ENCODE data around the gene PARD3. TPM values are rescaled to one million over a fixed set of nuclear protein-coding genes. Genes with fewer than 3 reads are reported as not detected.
"Not testable (repeated sequence)": the region's sequence is repeated elsewhere in the genome, so short reads cannot be mapped to it uniquely, and the experiment has no call there.

PARD3 gene
- total and polyA plus RNA-seq, 7 experiments from 2014 or later = 0.19 to 1.2 (median 0.43) TPM

GRCh38 chr10:34854147-34854601, 39.1 kb upstream of the PARD3 start:
- intact Hi-C loops (cut with micrococcal nuclease) = no loop called here
- POLR2A ChIA-PET = no interaction called here

GRCh38 chr10:34853357-34853756, 38.3 kb upstream of the PARD3 start:
- no peaks in the 10 kb centered on the region for H3K27me3 ChIP-seq (ENCODE audit: control insufficient read depth in 2 of 2, insufficient read depth in 2 of 2, low read length in 2 of 2)
- intact Hi-C loops (cut with micrococcal nuclease) = no loop called here
- no peak overlapping the region for H3K27ac ChIP-seq (ENCODE audit: low read depth, low read length)
- no peak for ATAC-seq
- no peaks in the 10 kb centered on the region for H3K36me3 ChIP-seq (ENCODE audit: control insufficient read depth in 2 of 3, insufficient read depth in 3 of 3, low read length in 3 of 3)
- Mint-ChIP-seq H3K27me3 (peaks cover 0 to 16% (median 7%) of the 10 kb centered on the region in 5 donors), H3K4me3 (no peak overlapping the region), H3K36me3 (no peaks in the 10 kb centered on the region), H3K4me1 (no peaks in the 10 kb centered on the region), H3K9me3 (peaks cover 0 to 1% (median 0%) of the 10 kb centered on the region in 11 donors), H3K27ac (no peak overlapping the region)
- ChIA-PET POLR2A (no interaction called here), CTCF (no interaction called here)
- H3K4me1 ChIP-seq (ENCODE audit: control insufficient read depth in 2 of 2, insufficient read depth in 2 of 2, low read length in 2 of 2) = no peaks in the 10 kb centered on the region
- DNase-seq = no peak
- no peak overlapping the region for H3K4me3 ChIP-seq (ENCODE audit: low read length)
- no peaks in the 10 kb centered on the region for H3K9me3 ChIP-seq (ENCODE audit: control insufficient read depth in 2 of 3, low read length in 3 of 3)

More at GRCh38 chr10:34854147-34854601, 39.1 kb upstream of the PARD3 start:
- Mint-ChIP-seq H3K27ac (no peak overlapping the region), H3K36me3 (no peaks in the 10 kb centered on the region), H3K9me3 (peaks cover 0 to 1% (median 0%) of the 10 kb centered on the region in 11 donors), H3K4me3 (no peak overlapping the region), H3K4me1 (no peaks in the 10 kb centered on the region), H3K27me3 (peaks cover 0 to 20% (median 7%) of the 10 kb centered on the region in 5 donors)
- CTCF ChIA-PET = no interaction called here
- no peaks in the 10 kb centered on the region for H3K4me1 ChIP-seq (ENCODE audit: control insufficient read depth in 2 of 2, insufficient read depth in 2 of 2, low read length in 2 of 2)
- H3K27ac ChIP-seq (ENCODE audit: low read depth, low read length) = no peak overlapping the region
- DNase-seq (no peak), ATAC-seq (no peak)
- H3K4me3 ChIP-seq (ENCODE audit: low read length) = no peak overlapping the region
- H3K9me3 ChIP-seq (ENCODE audit: control insufficient read depth in 2 of 3, low read length in 3 of 3) = no peaks in the 10 kb centered on the region
- H3K27me3 ChIP-seq (ENCODE audit: control insufficient read depth in 2 of 2, insufficient read depth in 2 of 2, low read length in 2 of 2) = no peaks in the 10 kb centered on the region
- H3K36me3 ChIP-seq (ENCODE audit: control insufficient read depth in 2 of 3, insufficient read depth in 3 of 3, low read length in 3 of 3) = no peaks in the 10 kb centered on the region

- Mint-ChIP-seq H3K4me1 (no peaks in the 10 kb centered on the region), H3K9me3 (peaks cover 0 to 3% (median 0%) of the 10 kb centered on the region in 11 donors), H3K36me3 (no peaks in the 10 kb centered on the region), H3K27me3 (peaks cover 0 to 3% (median 0%) of the 10 kb centered on the region in 5 donors), H3K27ac (no peak overlapping the region), H3K4me3 (no peak overlapping the region)
- H3K4me3 ChIP-seq (ENCODE audit: low read length) = no peak overlapping the region
- POLR2A ChIA-PET = no interaction called here
- no peaks in the 10 kb centered on the region for H3K36me3 ChIP-seq (ENCODE audit: control insufficient read depth in 2 of 3, insufficient read depth in 3 of 3, low read length in 3 of 3)
- DNase-seq = no peak
- no peaks in the 10 kb centered on the region for H3K27me3 ChIP-seq (ENCODE audit: control insufficient read depth in 2 of 2, insufficient read depth in 2 of 2, low read length in 2 of 2)
- CTCF ChIA-PET = no interaction called here
- ATAC-seq = no peak
- H3K9me3 ChIP-seq (ENCODE audit: control insufficient read depth in 2 of 3, low read length in 3 of 3) = no peaks in the 10 kb centered on the region
- intact Hi-C loops (cut with micrococcal nuclease) = no loop called here
- H3K27ac ChIP-seq (ENCODE audit: low read depth, low read length) = no peak overlapping the region
- no peaks in the 10 kb centered on the region for H3K4me1 ChIP-seq (ENCODE audit: control insufficient read depth in 2 of 2, insufficient read depth in 2 of 2, low read length in 2 of 2)
These were observed 35.5 kb upstream of the PARD3 start for GRCh38 chr10:34850558-34850957.

- no peaks in the 10 kb centered on the region for H3K4me1 ChIP-seq (ENCODE audit: control insufficient read depth in 2 of 2, insufficient read depth in 2 of 2, low read length in 2 of 2)
- no peak overlapping the region for H3K27ac Mint-ChIP-seq
- H3K27ac ChIP-seq (ENCODE audit: low read depth, low read length) = no peak overlapping the region
- no peaks in the 10 kb centered on the region for H3K36me3 Mint-ChIP-seq
- H3K4me1 Mint-ChIP-seq = no peaks in the 10 kb centered on the region
- ChIA-PET CTCF (no interaction called here), POLR2A (no interaction called here)
- no peaks in the 10 kb centered on the region for H3K36me3 ChIP-seq (ENCODE audit: control insufficient read depth in 2 of 3, insufficient read depth in 3 of 3, low read length in 3 of 3)
- no peak overlapping the region for H3K4me3 ChIP-seq (ENCODE audit: low read length)
- peaks cover 0 to 3% (median 0%) of the 10 kb centered on the region in 5 donors for H3K27me3 Mint-ChIP-seq
- ATAC-seq = no peak
- no peak overlapping the region for H3K4me3 Mint-ChIP-seq
- no peaks in the 10 kb centered on the region for H3K27me3 ChIP-seq (ENCODE audit: control insufficient read depth in 2 of 2, insufficient read depth in 2 of 2, low read length in 2 of 2)
- intact Hi-C loops (cut with micrococcal nuclease) = no loop called here
- peaks cover 0 to 3% (median 0%) of the 10 kb centered on the region in 11 donors for H3K9me3 Mint-ChIP-seq
- DNase-seq = no peak
- no peaks in the 10 kb centered on the region for H3K9me3 ChIP-seq (ENCODE audit: control insufficient read depth in 2 of 3, low read length in 3 of 3)
These were observed 34.9 kb upstream of the PARD3 start for GRCh38 chr10:34850036-34850435.

GRCh38 chr10:34845070-34845469, 30.0 kb upstream of the PARD3 start:
- intact Hi-C loops (cut with micrococcal nuclease) = no loop called here
- H3K4me3 ChIP-seq (ENCODE audit: low read length) = no peak overlapping the region
- ChIA-PET CTCF (no interaction called here), POLR2A (no interaction called here)
- Mint-ChIP-seq H3K36me3 (no peaks in the 10 kb centered on the region), H3K4me1 (no peaks in the 10 kb centered on the region), H3K9me3 (peaks cover 0 to 3% (median 0%) of the 10 kb centered on the region in 11 donors), H3K27me3 (peaks cover 0 to 29% (median 7%) of the 10 kb centered on the region in 5 donors), H3K4me3 (no peak overlapping the region), H3K27ac (no peak overlapping the region)
- no peaks in the 10 kb centered on the region for H3K9me3 ChIP-seq (ENCODE audit: control insufficient read depth in 2 of 3, low read length in 3 of 3)
- no peaks in the 10 kb centered on the region for H3K4me1 ChIP-seq (ENCODE audit: control insufficient read depth in 2 of 2, insufficient read depth in 2 of 2, low read length in 2 of 2)
- DNase-seq = no peak
- no peaks in the 10 kb centered on the region for H3K36me3 ChIP-seq (ENCODE audit: control insufficient read depth in 2 of 3, insufficient read depth in 3 of 3, low read length in 3 of 3)
- no peaks in the 10 kb centered on the region for H3K27me3 ChIP-seq (ENCODE audit: control insufficient read depth in 2 of 2, insufficient read depth in 2 of 2, low read length in 2 of 2)
- no peak overlapping the region for H3K27ac ChIP-seq (ENCODE audit: low read depth, low read length)
- ATAC-seq = no peak

- no peaks in the 10 kb centered on the region for H3K4me1 Mint-ChIP-seq
- H3K27me3 Mint-ChIP-seq = peaks cover 0 to 29% (median 7%) of the 10 kb centered on the region in 5 donors
- intact Hi-C loops (cut with micrococcal nuclease) = no loop called here
- no peaks in the 10 kb centered on the region for H3K9me3 ChIP-seq (ENCODE audit: control insufficient read depth in 2 of 3, low read length in 3 of 3)
- DNase-seq (no peak), ATAC-seq (no peak)
- no peak overlapping the region for H3K4me3 ChIP-seq (ENCODE audit: low read length)
- no peaks in the 10 kb centered on the region for H3K27me3 ChIP-seq (ENCODE audit: control insufficient read depth in 2 of 2, insufficient read depth in 2 of 2, low read length in 2 of 2)
- ChIA-PET POLR2A (no interaction called here), CTCF (no interaction called here)
- H3K4me3 Mint-ChIP-seq = no peak overlapping the region
- peaks cover 0 to 3% (median 0%) of the 10 kb centered on the region in 11 donors for H3K9me3 Mint-ChIP-seq
- no peak overlapping the region for H3K27ac ChIP-seq (ENCODE audit: low read depth, low read length)
- H3K27ac Mint-ChIP-seq = no peak overlapping the region
- H3K4me1 ChIP-seq (ENCODE audit: control insufficient read depth in 2 of 2, insufficient read depth in 2 of 2, low read length in 2 of 2) = no peaks in the 10 kb centered on the region
- no peaks in the 10 kb centered on the region for H3K36me3 Mint-ChIP-seq
- H3K36me3 ChIP-seq (ENCODE audit: control insufficient read depth in 2 of 3, insufficient read depth in 3 of 3, low read length in 3 of 3) = no peaks in the 10 kb centered on the region
These were observed 29.4 kb upstream of the PARD3 start for GRCh38 chr10:34844448-34844847.

- H3K27ac Mint-ChIP-seq; H3K27ac ChIP-seq (ENCODE audit: low read depth, low read length); DNase-seq; H3K36me3 Mint-ChIP-seq; H3K36me3 ChIP-seq (ENCODE audit: control insufficient read depth in 2 of 3, insufficient read depth in 3 of 3, low read length in 3 of 3); H3K9me3 ChIP-seq (ENCODE audit: control insufficient read depth in 2 of 3, low read length in 3 of 3); ATAC-seq; H3K27me3 ChIP-seq (ENCODE audit: control insufficient read depth in 2 of 2, insufficient read depth in 2 of 2, low read length in 2 of 2); H3K4me3 ChIP-seq (ENCODE audit: low read length); POLR2A ChIA-PET; H3K4me3 Mint-ChIP-seq; H3K4me1 ChIP-seq (ENCODE audit: control insufficient read depth in 2 of 2, insufficient read depth in 2 of 2, low read length in 2 of 2); H3K9me3 Mint-ChIP-seq; intact Hi-C loops (cut with micrococcal nuclease); H3K4me1 Mint-ChIP-seq: not testable (repeated sequence)
- CTCF ChIA-PET = interaction anchor here (0.6 kb wide), 1 partner anchor 1699 kb away, joined by 4 read pairs; no protein-coding TSS in a partner anchor
- peaks cover 0 to 29% (median 7%) of the 10 kb centered on the region in 5 donors for H3K27me3 Mint-ChIP-seq
These were observed 28.4 kb upstream of the PARD3 start for GRCh38 chr10:34843470-34843869.

Measured in naive thymus-derived CD4-positive, alpha-beta T cell (primary cell).